NCI-H526 treated with DMSO at 0.1 percent for 48 hours (cell line): ENCODE data around the gene ROCK1.

ENCODE experiments used
- DNase-seq: peaks from one replicate; lab custom pipeline; 2025; lab: John Stamatoyannopoulos, UW

Gene ROCK1

DNA sequence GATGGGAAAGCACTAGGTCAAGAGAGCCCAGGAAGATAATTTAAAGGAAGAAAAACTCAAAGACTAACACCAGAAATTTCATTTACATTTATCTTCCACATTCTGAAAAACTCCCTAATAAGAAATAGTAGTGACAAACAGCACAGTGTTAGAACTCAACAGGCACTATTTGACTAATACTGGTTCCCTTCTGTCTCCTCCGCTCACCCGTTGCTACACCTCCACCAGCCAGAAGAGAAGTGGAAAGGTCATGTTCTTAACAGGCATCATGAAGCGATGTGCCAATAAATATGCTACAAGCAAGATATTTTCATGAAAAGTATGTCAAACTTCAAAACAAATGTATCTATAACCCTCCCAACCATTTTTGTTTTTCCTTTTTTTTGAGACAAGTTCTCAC is 5.7 kb downstream of the ROCK1 start:
- no peak for DNase-seq

DNA sequence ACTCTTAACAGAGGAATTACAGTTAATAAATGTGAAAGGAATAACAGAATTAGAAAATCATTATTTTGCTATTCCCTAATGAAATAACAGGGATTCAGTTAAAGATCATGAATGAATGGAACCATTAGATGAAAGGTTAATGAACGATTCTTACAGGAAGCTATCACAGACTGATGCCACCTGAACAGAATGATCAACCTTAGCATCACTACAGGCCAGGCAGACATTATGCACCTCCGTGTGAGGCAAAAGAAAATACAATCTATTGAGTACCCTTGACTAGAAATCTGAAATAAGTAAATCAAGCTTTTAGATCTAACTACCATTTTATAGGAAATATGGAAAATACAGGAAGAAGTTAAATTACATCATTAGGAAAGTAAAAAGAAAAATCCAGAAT is 10.4 kb downstream of the ROCK1 start:
- DNase-seq: no peak

- DNase-seq: no peak
Observed at GRCh38 chr18:21100678-21101077, 10.9 kb downstream of the ROCK1 start.

DNA sequence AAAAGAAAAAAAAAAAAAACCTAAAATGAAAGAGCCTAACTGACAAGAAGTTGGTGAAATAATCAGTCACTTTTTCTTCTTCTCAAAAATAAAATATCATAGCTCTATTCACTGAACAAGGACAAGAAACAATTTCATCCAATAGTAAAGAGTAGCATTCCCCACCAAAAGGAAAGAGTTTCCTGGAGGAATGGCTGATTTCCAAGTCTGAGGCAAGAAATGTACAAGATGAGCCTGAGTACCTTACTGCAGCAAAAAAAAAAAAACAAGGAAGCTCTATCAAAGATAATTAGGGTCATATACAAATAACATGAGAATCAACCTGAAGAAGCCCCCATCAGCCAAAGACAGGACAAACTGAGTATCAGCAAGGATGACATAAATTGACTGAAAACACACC is 11.5 kb downstream of the ROCK1 start:
- no peak for DNase-seq

- DNase-seq: no peak
Observed at GRCh38 chr18:21099442-21099841, 12.2 kb downstream of the ROCK1 start.

DNA sequence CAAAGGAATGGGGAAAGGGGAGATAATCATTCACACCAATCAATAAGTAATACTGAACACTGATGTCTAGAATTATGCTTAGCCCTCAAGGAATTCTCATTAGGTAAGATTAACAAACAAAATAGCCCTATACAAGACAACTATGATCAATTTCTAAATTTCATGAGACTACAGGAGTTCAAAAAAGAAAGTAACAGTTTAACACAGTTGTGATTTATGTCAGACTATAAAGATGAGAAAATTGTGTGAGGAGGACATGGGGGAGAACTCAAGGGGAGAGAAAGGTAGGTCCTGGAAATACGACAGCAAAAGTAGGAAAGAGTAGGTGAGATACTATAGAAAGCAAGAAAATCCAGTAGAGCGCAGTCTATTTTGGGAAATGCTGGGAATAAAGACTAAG is 14.9 kb downstream of the ROCK1 start:
- DNase-seq: no peak

- DNase-seq: no peak
Observed at GRCh38 chr18:21093133-21093532, 18.5 kb downstream of the ROCK1 start.

GRCh38 chr18:21090680-21091079 is 20.9 kb downstream of the ROCK1 start:
- no peak for DNase-seq

GRCh38 chr18:21085579-21086166 is 25.9 kb downstream of the ROCK1 start:
- no peak for DNase-seq

DNA sequence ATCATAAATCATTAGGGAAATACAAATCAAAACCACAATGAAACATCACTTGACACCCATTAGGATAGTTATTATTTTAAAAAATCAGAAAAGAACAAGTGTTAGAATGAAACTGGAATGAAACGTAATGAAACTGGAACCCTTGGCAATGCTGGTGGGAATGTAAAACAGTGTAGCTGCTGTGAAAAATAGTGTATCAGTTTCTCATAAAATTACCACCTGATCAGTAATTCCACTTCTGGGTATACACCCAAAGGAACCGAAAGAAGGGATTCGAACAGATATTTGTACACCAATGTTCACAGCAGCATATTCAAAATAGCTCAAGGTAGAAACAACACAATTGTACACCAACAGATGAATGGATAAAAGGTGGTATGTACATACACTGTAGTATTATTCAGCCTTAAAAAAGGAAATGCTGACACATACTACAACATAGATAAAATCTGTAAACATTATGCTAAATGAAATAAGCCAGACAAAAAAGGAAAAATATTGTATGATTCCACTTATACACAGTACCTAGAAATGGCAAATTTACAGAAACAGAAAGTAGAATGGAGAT is 27.0 kb downstream of the ROCK1 start:
- no peak for DNase-seq

GRCh38 chr18:21083017-21083416 is 28.6 kb downstream of the ROCK1 start:
- DNase-seq: no peak

- no peak for DNase-seq
Observed at GRCh38 chr18:21081426-21081825, 30.2 kb downstream of the ROCK1 start.

DNA sequence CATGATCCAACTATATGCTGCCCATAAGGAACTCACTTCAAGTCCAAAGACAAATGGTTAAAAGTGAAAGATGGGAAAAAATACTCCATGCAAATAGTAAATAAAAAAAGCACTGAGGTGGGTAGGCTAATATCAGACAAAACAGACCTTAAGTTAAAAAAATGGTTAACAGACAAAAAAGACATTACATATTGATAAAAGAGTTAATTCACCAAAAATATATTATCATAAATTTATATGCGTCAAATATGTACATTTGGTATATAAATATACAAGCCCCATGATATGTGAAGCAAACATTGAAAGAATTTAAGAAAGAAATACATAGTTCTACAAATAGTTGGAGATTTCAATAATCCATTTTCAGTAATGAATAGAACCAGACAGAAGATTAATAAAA is 31.0 kb downstream of the ROCK1 start:
- no peak for DNase-seq

GRCh38 chr18:21074336-21075323 is 37.0 kb downstream of the ROCK1 start:
- DNase-seq: no peak

DNA sequence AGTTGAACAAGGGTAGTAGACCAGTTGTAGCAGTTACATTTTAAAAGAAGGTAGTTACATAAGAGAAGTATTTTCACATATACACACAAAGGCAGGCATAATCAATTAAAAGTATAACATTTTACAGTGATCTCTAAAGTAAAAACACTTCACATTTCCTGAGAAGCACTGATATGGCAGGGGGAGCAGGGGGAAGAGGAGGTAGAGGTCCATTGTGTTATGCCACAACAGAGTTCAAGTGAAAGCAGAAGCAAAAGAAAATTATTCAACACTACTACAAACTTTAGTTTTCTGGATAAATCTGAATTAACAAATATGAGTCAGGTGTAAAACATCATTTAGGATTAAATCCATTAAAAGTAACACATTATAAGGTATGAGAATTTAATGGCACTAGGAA is 38.4 kb downstream of the ROCK1 start:
- no peak for DNase-seq

GRCh38 chr18:21071071-21071470 is 40.5 kb downstream of the ROCK1 start:
- DNase-seq: no peak

- no peak for DNase-seq
Observed at GRCh38 chr18:21069468-21069867, 42.1 kb downstream of the ROCK1 start.

- no peak for DNase-seq
Observed at GRCh38 chr18:21064347-21064746, 47.3 kb downstream of the ROCK1 start.

DNA sequence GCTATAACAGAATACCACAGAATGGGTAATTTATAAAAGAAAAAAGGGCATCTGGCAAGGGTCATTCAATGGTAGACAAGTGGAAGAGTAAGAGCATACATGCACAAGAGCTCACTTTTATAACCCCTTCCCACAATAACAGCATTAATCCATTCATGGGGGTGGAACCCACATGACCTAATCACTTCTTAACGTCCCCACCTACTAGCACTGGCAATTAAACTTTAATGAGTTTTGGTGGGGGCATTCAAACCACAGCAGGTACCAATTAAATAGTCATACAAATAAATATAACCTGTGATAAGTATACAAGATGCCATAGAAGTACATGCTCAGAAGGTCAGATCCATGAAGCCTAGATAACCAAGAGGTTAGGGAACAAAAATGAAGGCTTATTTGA is 48.6 kb downstream of the ROCK1 start:
- no peak for DNase-seq

DNA sequence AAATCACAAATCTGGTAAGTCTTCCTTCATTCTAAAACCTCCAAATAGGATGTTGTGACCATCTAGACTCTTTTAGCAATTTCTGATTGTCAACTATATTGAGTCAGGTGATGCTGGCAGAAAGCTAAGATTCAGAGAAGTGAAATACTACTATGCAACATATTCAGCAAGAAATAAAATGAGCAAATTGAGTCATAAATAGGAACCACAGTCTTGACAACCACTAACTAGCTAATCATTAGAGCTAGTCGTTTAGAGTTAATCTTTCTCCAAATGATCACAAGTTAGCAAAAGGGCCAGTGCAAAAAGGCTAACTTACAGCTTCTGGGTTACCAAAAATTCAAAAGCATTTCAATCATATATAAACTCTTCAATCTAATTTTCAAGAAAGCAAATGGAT is 54.5 kb downstream of the ROCK1 start:
- DNase-seq: no peak

- DNase-seq: no peak
Observed at GRCh38 chr18:21056545-21056944, 55.1 kb downstream of the ROCK1 start.

GRCh38 chr18:21054252-21054821 is 57.3 kb downstream of the ROCK1 start:
- DNase-seq: no peak

DNA sequence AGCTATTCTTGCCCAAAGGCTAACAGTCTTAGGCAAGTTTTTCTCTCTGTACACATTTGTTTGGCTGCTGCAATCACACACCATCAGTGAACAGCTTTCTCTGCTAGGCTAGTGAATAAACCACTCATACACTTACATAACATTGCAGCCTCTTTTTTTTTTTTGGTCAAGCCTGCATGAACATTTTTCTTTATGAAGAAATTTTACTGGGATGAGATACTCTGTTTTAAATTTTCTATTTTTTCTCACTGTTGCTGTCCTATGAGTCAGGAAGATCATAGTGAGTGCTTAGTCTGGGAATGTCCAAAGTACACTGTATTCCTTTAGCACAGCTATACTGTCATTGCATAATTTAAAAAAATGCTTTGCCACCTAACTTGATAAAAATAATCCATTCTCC is 58.5 kb downstream of the ROCK1 start:
- no peak for DNase-seq
